Coronary artery (tissue), 2 donors: Measurements from ENCODE around the gene SOCS1.
A peak's percentile ranks its signal among the peaks of the same experiment; 100 is the strongest.

Experiments
- DNase-seq: peaks from one replicate; pipeline ENCODE4 v3.0.0-alpha.2; 2017; ENCODE audit warnings: low spot score
- H3K27ac ChIP-seq, 2 donors: fragments of 200-600 bp; sonication (generic); one replicate each; pipeline ENCODE4 v1.5.1; 2016 to 2019
- H3K4me3 ChIP-seq: fragments of 200-600 bp; sonication (generic); 2 replicates; pipeline ENCODE4 v1.5.1; 2016; ENCODE audit warnings: mild to moderate bottlenecking, moderate library complexity
- CTCF ChIP-seq: fragments of 200-600 bp; sonication (generic); IDR thresholded peaks from one replicate; pipeline ENCODE4 v1.5.1; 2019; ENCODE audit warnings: antibody characterized with exemption

SOCS1 gene

GRCh38 chr16:11245988-11246387 lies 10.0 kb downstream of the SOCS1 start:
- no peak for DNase-seq
- Histone ChIP-seq H3K27ac (no peak overlapping the region), H3K4me3 (no peak overlapping the region)
- TF ChIP-seq CTCF: no peak

- H3K27ac ChIP-seq: no peak overlapping the region
- no peak overlapping the region for H3K4me3 ChIP-seq
- TF ChIP-seq CTCF: no peak
- DNase-seq: no peak
These were observed 10.7 kb downstream of the SOCS1 start for GRCh38 chr16:11245222-11245737.

GRCh38 chr16:11242658-11243057 lies 13.3 kb downstream of the SOCS1 start:
- no peak for TF ChIP-seq CTCF
- Histone ChIP-seq H3K4me3 (no peak overlapping the region), H3K27ac (no peak overlapping the region)
- no peak for DNase-seq

GRCh38 chr16:11241480-11242204 lies 14.4 kb downstream of the SOCS1 start:
- no peak for TF ChIP-seq CTCF
- DNase-seq: no peak
- Histone ChIP-seq H3K4me3 (no peak overlapping the region), H3K27ac (no peak overlapping the region)

- TF ChIP-seq CTCF: no peak
- Histone ChIP-seq H3K27ac (peak overlapping the region in 1 of 2 donors; percentile 32), H3K4me3 (peak overlapping the region; percentile 10)
- DNase-seq: no peak
These were observed 15.1 kb downstream of the SOCS1 start for GRCh38 chr16:11240636-11241473.

- Histone ChIP-seq H3K4me3 (no peak overlapping the region), H3K27ac (no peak overlapping the region)
- no peak for TF ChIP-seq CTCF
- no peak for DNase-seq
These were observed 16.1 kb downstream of the SOCS1 start for GRCh38 chr16:11239644-11240632.
